ENCODE results near the gene BTBD2.
"Not testable (repeated sequence)": the region's sequence is repeated elsewhere in the genome, so short reads cannot be mapped to it uniquely, and the experiment has no call there.

BTBD2 gene

DNA sequence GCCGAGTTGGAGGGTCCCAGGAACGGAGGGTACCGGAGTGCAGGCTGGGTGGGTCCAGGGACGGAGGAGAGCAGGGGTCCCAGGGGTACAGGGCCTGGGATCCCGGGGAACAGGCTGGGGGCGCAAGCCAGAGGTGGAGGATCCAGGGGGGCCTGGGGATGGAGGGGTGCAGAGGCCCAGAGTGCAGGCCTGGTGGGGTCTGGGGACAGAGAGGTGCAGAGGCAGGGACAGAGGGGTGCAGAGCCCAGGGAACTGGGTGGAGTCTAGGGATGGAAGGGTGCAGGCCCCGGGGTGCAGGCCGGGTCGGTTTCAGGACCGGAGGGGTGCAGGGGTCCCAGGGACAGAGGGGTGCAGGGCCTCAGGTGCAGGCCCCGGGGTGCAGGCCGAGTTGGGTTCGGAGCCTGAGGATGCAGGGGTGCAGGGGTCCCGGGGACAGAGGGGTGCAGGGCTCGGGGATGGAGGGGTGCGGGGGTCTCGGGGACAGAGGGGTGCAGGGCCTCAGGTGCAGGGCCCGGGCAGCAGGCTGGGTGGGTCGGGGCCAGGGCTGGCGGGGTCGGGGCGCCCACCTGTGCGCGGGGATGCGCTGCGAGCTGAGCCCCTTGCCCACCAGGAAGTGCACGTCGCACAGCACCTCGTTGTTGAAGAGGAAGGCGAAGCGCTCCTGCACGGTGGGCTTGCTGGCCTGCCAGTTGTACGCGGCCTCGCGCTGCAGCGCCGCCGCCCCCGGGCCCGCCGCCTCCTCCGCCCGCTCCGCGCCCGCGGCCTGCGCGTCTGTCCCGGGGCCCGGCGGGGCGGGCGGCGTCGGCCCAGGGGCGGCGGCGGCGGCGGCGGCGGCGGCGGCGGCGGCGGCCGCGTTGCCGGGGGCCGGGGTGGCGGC, 545 bp downstream of the BTBD2 start:
- DNase-seq (ENCODE audit: low read depth in 2 of 2) = no peak

DNA sequence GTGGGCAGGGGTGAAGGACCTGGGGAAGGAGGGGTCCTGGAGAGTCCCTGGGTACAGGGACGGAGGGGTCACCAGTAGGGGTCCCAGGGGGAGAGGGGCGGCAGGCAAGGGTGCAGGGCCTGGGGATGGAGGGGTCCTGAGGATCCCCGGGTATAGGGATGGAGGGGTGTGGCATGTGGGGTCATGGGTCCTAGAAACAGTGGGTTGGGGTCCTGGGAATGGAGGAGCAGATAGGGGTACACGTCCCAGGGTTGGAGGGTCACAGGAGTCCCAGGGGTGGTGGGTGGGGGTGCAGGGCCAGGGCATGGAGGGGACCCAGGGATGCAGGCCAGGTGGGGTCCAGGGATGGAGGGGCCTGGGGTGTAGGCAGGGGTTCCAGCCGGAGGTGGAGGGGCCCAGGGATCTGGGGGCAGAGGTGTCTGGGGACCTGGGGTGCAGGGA, 1.4 kb downstream of the BTBD2 start:
- no peak for DNase-seq (ENCODE audit: low read depth in 2 of 2)

DNA sequence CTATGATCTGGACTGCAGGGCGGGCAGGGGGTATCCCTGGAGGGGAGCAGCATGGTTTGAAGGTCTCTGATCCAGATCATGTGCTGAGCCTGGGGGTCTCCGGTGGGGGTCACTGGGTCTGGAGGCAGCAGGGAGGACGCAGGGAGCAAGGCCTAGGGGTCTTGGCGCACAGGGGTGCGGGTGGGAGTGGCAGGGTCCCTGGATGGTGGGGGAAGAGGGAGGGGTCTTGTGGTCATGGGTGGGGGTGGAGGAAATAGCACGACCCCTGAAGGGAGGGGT, 1.9 kb downstream of the BTBD2 start:
- DNase-seq (ENCODE audit: low read depth in 2 of 2) = no peak

DNA sequence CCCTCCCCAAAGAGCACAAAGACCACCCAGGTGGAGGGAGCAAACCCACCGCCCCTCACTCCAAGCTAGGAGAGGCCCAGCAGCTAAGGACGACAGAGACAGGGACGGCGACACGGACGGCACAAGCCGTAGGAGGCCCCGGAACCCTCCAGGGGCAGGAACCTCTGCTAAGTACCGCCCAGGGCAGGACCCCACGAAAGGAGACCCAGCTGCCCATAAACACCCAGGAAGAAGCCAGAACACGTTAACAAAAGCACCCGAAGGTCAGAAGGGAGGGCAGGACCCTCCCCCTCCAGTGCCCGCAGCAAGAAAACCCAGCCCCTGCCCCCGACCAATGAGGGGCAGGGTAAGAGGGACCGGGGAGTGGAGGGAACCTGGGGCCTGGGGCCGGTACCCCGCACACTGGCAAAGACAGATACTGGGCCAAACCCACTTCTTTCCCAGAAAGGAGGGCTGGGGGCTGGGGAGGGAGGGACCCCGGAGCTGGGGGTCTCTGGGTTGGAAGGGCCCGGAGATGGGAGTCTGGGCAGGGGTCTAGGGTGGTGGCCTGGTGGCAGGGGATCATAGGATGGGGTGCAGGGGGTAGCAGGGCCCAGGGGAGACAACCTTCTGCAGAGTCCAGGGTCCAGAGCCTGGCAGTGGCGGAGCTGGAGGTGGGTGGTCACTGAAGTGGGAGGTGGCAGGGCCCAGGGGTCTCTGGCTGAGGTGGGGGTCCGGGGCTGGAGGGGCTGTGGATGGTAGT, 2.4 kb downstream of the BTBD2 start:
- no peak for DNase-seq (ENCODE audit: low read depth in 2 of 2)

DNA sequence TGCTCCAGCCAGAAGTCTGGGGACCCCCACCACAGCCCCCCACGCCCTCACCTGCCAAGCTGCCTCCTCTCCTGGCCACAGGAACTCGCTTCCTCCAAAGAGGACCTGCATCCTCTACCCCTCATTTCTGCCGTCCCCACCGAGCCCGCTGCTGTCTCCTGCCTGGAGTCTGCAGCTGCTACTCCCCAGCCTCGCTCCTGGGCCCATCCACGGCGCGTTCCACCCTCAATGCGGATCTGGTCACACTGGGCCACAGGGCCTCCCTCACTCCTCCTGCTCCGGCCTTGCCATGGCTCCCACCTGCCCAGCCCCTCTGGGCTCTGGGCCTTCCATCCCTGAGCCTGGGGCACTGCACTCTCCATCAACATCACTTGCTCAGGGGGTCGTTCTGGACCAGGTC, 4.3 kb downstream of the BTBD2 start:
- DNase-seq (ENCODE audit: low read depth in 2 of 2) = no peak

- no peak for DNase-seq (ENCODE audit: low read depth in 2 of 2)
Observed at GRCh38 chr19:2010135-2010668, 5.3 kb downstream of the BTBD2 start.

- DNase-seq (ENCODE audit: low read depth in 2 of 2) = no peak
Observed at GRCh38 chr19:2003874-2004273, 11.6 kb downstream of the BTBD2 start.

DNA sequence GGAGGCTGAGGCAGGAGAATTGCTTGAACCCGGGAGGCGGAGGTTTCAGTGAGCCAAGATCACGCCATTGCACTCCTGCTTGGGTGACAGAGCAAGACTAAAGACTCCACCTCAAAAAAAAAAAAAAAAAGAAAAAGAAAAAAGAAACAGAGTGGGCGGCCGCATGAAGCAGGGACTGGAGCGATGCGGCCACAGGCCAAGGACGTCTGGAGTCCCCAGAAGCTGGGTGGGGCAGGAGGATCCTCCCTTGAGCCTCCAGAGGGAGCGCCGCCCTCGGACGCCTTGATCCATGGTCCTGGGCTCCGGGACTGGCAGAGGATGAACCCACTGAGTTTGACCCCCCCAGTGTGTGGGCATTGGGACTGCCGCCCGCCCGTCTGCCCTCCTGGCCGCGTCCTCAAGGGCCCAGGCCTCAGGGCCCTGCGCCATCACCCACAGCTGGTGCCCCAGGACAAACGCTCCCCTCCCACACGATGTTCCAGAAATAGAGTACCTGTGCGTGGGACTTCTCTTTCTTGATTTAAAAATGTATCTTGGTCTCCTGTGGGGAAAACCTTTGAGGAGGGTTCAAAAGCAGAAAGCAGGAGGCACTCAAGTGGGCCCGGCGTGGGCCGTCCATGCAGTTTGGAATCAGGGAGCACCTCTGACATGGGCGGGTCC, 15.5 kb downstream of the BTBD2 start:
- DNase-seq (ENCODE audit: low read depth in 2 of 2) = no peak

- DNase-seq (ENCODE audit: low read depth in 2 of 2) = no peak
Observed at GRCh38 chr19:1998712-1999708, 16.5 kb downstream of the BTBD2 start.

DNA sequence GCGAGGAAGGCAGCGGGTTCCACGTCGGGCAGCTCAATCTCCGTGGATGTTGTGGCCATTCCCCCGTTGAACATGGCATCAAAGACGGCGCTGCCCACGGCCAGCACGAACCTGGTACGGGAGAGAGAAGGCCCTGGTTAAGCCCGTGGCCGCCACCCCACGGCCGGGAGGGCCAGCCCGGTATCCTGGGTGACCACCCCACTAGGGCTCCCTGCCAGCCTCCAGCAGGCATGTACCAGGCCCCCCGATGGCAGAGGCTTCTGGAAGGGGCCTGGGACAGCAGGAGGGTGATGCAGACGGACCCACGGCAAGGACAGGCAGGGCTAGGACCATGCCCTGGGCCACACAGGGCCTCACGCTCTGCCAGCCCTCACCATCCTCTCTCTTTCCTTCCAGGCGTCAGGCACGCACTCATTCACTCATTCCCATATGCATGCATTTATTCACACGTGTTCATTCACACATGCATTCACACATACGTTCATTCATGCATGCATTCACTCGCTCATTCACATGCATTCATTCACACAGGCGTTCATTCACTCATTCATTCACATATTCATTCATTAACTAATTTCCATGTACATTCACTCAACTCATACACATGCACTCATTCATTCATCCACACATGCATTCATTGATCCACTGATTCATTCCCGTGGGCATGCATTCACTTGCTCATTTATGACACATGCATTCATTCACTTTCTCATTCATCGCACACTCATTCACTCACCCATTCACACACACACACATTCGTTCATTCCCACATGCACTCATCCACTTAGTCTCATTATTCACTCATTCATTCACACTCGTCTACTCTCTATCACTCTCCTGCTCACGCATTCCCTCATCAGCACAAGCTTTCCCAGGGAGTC, 17.9 kb downstream of the BTBD2 start:
- DNase-seq (ENCODE audit: low read depth in 2 of 2) = no peak

DNA sequence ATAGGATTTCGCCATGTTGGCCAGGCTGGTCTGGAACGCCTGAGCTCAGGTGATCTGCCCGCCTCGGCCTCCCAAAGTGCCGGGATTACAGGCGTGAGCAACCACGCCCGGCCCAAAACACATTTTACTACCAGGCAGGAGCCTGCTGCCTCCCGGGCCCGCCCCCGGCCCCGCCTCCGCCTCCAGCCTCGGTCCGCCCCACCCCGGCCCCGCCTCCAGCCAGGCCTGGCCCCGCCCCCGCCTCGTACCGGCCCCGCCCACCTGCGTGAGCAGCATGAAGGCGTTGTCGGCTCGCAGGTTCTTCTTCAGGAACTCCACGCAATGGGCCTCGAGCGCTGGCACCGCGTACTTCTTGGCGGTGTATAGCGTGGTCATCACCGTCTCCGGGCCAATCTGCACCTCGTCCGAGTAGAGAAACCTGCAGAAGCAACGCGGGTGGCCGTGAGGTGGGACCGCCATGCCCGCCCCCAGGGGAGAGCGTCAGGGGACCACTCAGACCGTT, 22.7 kb downstream of the BTBD2 start:
- DNase-seq (ENCODE audit: low read depth in 2 of 2) = no peak

DNA sequence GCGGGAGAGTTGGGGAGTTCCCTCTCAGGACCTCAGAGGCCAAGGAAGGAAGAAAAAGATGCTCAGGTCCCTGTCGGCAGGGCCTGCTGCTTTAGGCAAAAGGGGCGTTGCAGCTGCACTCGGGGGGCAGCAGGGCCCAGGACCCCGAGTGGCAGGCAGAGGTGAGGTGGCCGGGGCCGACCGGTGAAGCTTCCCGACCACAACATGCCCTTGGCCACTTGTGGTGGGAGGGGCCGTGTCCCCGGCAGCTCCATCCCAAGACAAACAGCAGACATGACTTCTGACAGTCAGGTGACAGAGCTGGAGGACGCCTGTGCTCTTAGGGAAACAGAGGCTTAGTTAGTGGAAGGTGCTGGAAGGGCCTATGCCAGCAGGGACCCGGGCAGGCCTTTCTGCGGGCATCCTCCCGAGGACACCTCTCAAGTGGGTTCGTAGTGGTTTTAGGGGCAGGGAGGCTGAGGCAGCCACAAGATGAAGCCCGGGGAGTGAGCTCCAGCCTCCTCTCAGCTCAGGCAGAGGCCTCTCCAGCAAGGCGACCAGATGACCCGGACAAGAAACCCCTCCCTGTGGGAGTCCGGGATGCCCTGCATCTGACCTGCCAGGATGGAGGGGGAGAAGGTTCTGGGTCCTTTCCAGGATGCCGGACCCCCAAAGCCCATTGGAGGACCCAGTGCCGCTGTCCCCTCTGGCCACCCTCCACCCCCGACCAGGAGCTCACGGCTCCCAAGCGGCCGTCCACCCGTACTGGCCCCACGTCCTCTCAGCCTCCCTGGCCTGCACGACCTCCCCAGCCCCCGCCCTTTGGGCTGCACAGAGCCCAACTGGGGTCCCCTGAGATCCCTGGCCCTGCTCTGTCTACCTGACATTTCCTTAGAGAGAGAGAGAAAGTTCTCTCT, 24.2 kb downstream of the BTBD2 start:
- DNase-seq (ENCODE audit: low read depth in 2 of 2) = no peak

DNA sequence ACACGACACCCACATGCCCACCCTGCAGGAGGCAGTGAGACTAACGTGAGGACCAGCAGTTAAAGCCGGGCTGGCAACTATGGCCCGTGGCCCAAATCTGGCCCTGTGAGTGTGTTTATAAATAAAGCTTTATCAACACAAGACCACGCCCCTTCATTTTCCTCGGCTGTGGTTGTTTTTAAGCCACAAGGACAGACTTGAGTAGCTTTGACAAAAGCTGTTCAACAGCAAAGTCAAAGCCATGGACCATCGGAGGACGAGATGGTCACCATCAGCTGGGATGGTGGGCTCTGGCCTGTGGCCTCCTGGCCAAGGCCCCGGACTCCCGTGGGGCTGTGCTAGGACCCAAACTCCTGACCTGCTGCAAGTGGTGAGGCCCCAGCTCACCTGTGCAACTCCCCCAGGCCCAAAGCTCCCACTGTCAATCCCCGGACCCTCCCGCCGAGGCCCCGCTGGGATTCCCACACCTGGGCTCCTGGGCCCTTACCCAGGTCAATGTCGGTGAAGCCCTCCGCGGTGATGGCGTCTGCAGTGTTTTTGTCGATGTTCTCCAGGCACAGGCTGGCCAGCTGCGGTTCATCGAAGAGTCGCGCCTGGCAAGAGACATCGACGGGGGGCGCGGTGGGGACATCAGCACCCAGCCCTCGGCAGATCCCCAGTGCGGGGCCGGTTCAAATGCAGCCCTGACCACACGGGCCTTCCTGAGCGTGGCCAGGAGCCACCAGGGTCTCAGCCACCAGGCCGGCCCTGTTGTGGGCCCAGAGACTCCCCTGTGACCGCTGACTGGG, 25.1 kb downstream of the BTBD2 start:
- no peak for DNase-seq (ENCODE audit: low read depth in 2 of 2)

DNA sequence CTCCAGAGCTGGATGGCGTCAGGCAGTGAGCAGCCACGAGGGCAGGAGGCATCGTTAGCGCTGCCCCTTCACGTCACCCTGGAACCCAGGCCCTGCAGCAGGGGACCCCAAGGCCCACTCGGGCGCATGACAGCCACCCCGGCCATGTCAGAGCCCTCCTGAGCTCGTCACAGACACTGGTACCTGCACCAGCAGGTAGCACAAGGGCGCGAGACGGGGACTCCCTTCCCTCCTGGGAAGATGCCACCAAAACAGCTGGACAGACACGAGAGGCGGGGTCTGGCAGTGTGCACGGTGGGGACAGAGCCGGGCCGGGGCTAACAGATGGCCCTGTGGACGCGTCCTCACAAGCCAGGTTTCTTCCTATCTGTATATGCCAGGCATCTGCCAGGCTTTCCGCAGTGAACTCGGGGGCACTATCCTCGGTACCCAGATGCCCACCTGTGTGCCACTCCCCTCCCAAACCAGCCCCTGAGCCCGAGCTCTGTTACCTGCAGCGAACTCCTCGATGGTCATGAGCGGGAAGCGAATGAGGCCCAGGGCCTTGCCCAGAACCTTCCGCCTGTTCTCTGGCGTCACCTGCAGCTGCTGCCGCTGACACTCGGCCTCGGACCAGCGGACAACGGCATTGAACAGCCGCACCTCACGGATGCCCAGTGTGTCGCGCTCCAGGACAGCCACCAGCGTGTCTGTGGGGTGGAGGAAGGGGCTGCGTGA, 25.8 kb downstream of the BTBD2 start:
- DNase-seq (ENCODE audit: low read depth in 2 of 2) = no peak

- DNase-seq (ENCODE audit: low read depth in 2 of 2) = not testable (repeated sequence)
Observed at GRCh38 chr19:1988464-1988863, 27.1 kb downstream of the BTBD2 start.

- DNase-seq (ENCODE audit: low read depth in 2 of 2) = no peak
Observed at GRCh38 chr19:1987197-1988187, 28.0 kb downstream of the BTBD2 start.
